Coronary artery (tissue), 2 donors: ENCODE results near the gene GALP.
"Not testable (repeated sequence)": the region's sequence is repeated elsewhere in the genome, so short reads cannot be mapped to it uniquely, and the experiment has no call there.

ENCODE experiments used
- DNase-seq: peaks from one replicate; pipeline ENCODE4 v3.0.0-alpha.2; 2017; ENCODE audit warnings: low spot score
- H3K27ac ChIP-seq, 2 donors: fragments of 200-600 bp; sonication (generic); one replicate each; pipeline ENCODE4 v1.5.1; 2016 to 2019
- H3K4me3 ChIP-seq: fragments of 200-600 bp; sonication (generic); 2 replicates; pipeline ENCODE4 v1.5.1; 2016; ENCODE audit warnings: mild to moderate bottlenecking, moderate library complexity
- TF ChIP-seq, protein P1 (sequence below): fragments of 200-600 bp; sonication (generic); IDR thresholded peaks from one replicate; pipeline ENCODE4 v1.5.1; 2019; ENCODE audit warnings: antibody characterized with exemption

Gene GALP

DNA sequence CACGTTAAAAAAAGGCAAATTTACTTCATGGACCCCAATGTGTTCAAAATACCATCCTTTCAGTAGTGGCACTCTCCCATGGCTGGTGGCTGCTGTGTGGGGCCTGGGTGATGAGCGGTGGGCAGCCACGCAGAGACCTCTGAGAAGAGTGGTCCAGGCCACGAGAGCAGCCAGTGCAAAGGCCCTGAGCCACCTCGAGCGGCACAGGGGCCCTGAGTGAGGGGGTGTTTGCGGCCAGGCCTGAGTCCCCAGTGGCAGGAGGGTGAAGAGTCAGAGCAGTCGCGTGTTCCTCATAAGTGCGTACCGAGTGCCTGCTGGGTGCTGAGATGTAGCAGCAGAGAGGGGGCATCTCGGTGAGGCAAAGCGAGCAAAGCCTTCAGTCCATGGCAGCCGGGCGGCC lies 27.7 kb upstream of the GALP start:
- H3K4me3 ChIP-seq: no peak overlapping the region
- DNase-seq: no peak
- TF ChIP-seq, protein P1, sequence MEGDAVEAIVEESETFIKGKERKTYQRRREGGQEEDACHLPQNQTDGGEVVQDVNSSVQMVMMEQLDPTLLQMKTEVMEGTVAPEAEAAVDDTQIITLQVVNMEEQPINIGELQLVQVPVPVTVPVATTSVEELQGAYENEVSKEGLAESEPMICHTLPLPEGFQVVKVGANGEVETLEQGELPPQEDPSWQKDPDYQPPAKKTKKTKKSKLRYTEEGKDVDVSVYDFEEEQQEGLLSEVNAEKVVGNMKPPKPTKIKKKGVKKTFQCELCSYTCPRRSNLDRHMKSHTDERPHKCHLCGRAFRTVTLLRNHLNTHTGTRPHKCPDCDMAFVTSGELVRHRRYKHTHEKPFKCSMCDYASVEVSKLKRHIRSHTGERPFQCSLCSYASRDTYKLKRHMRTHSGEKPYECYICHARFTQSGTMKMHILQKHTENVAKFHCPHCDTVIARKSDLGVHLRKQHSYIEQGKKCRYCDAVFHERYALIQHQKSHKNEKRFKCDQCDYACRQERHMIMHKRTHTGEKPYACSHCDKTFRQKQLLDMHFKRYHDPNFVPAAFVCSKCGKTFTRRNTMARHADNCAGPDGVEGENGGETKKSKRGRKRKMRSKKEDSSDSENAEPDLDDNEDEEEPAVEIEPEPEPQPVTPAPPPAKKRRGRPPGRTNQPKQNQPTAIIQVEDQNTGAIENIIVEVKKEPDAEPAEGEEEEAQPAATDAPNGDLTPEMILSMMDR: no peak
- no peak overlapping the region for H3K27ac ChIP-seq

DNA sequence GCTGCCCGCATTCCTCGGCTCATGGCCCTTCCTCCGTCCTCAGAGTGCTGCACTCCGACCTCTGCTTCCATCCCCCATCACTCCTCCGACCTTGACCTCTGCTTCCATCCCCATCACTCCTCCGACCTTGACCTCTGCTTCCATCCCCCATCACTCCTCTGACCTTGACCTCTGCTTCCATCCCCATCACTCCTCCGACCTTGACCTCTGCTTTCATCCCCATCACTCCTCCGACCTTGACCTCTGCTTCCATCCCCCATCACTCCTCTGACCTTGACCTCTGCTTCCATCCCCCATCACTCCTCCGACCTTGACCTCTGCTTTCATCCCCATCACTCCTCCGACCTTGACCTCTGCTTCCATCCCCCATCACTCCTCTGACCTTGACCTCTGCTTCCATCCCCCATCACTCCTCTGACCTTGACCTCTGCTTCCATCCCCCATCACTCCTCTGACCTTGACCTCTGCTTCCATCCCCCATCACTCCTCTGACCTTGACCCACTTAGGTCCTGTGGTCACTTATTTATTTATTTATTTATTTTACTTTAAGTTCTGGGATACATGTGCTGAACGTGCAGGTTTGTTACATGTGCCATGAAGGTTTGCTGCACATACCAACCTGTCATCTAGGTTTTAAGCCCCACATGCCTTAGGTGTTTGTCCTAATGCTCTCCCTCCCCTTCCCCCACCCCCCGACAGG lies 26.7 kb upstream of the GALP start:
- DNase-seq, H3K27ac ChIP-seq, H3K4me3 ChIP-seq: not testable (repeated sequence)

DNA sequence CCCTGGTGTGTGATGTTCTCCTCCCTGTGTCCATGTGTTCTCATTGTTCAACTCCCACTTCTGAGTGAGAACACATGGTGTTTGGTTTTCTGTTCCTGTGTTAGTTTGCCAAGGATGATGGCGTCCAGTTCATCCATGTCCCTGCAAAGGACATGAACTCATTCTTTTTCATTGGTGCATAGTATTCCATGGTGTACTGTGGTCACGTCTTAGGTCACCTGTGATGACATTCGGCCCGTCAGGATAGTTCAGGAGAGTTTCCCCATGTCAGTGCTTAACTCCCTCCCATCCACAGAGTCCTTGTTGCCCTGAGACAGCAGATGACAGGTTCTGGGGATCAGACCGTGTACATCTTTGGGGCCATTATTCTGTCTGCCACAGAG lies 26.2 kb upstream of the GALP start:
- DNase-seq: no peak
- Histone ChIP-seq H3K27ac (no peak overlapping the region), H3K4me3 (no peak overlapping the region)
- TF ChIP-seq, protein P1: no peak

DNA sequence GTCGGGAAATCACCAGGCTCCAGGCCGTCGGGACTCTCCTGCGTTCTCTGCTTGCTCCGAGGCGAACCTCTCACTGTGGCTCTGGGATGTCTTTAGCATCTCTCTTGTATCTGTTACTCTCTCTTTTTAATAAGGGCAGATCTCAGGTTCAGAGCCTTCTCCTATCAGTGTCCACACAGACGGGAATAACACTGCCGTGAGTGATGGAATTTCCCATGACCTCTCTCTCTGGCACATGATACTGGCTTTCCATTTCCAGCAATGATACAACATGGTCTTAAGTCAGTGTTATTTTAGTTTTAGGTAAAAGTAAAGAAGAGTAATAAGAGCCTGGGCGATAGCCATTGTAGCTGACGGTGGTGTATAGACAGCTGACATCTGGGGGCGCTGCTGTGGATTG lies 25.4 kb upstream of the GALP start:
- no peak for DNase-seq
- TF ChIP-seq, protein P1: no peak
- H3K27ac ChIP-seq: no peak overlapping the region
- no peak overlapping the region for H3K4me3 ChIP-seq

DNA sequence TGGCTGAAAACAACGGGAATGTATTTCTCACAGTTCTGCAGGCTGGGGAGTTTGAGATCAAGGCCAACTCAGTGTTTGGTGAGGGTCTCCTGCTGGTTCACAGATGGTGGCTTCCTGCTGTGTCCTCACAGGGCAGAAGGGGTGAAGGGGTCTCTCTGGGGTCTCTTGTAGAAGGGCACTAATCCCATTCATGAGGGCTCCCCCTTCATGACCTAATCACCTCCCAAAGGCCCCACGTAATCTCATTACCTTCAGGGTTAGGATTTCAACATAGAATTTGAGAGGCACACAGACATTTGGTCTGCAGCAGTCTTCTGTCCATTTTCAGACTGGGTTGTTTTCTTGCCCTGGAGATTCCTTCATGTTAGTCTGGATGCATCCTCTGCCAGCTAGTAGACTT lies 23.2 kb upstream of the GALP start:
- no peak overlapping the region for H3K27ac ChIP-seq
- H3K4me3 ChIP-seq: no peak overlapping the region
- no peak for DNase-seq
- TF ChIP-seq, protein P1: no peak

DNA sequence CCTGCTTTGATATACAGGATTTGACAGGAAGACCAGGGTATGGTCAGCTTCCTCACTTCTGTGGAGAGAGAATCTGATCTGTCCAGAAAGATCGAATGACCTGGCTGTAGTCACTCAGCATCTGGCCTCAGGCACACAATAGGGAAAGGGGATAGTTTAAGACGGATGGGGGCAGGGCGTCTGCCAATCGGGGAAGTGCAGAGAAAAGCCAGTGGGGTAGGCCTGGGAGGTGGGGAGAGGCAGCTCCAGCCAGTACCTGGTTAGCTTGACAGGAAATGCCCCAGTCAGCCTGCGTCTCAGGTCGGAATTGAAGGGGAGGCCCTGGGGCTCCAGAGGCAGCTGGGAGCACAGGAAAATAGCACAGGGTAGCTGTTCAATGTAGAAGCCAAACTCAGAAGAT lies 22.3 kb upstream of the GALP start:
- DNase-seq: no peak
- TF ChIP-seq, protein P1: no peak
- Histone ChIP-seq H3K4me3 (no peak overlapping the region), H3K27ac (no peak overlapping the region)

DNA sequence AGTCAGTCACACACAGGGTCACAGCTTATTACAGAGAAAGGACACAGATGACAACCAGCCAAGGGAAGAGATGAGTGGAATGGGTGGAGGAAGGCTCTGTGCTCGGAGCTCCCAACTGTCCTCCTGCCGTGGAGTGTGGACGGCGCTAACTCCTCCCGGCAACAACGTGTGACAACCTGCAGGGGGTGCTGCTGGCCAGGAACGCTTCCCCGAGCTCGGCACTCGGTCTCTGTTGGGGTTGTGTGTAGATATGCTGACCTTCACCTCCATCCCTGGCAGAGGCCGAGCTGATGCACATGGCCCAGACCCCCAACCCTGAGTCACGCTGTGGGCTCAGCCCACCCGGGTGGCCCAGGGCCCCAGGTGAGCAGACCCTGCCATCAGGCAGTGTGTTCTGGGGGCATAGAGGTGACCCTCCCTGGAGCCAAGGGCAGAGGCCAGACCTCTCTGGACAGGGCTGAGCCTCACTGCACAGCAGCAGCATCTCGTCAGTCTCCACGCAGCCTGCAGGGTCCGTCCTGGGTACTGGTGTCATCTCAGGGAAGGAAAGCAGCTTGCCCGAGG lies 20.6 kb upstream of the GALP start:
- H3K27ac ChIP-seq: no peak overlapping the region
- TF ChIP-seq, protein P1: no peak
- H3K4me3 ChIP-seq: no peak overlapping the region
- DNase-seq: no peak
